HG02763 (cell line): ENCODE results near the gene SCUBE1.

Source experiments
- ATAC-seq: cut with Tn5 transposase; IDR thresholded peaks from one replicate; pipeline ENCODE4 v1.9.1; 2021; ENCODE audit warnings: mild to moderate bottlenecking, moderate library complexity; ENCODE audit not compliant: unreplicated experiment

SCUBE1 gene

GRCh38 chr22:43163241-43163795, 179.9 kb downstream of the SCUBE1 start:
- ATAC-seq: no peak

- ATAC-seq: no peak
Observed at GRCh38 chr22:43162412-43163150, 180.6 kb downstream of the SCUBE1 start.

GRCh38 chr22:43160497-43161126, 182.6 kb downstream of the SCUBE1 start:
- no peak for ATAC-seq

DNA sequence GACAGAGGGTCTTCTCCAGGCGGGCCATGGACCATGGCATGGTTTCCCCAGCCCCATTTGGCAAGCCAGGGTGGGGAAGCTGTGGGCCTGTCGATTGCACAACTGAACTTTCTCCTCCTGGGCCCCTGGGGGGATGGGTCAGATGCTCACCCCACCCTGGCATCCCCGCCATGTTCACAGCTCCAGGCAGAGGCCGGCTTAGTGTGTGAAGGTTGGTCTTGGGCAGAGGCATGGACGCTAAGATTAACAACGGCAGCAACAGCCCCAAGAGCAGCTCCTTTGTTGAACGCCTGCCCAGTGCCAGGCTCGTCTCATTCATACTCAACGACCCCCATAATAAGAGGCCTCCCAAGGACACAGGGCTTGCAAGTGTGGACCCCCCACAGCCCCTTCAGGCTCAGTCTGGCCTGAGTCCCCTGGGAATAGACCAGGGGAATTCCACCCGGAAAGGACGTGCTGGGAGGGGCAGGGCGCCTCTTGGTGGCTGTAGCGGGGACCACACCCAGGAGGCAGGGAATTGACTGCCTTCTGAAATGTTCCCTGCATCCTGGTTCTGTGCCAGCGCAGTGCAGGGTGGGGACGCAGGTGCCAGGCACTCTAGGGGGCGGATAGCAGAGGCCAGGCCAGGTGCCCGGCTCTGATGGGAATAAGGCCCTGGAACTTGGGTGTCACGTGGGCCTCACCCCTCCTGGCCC, 183.5 kb downstream of the SCUBE1 start:
- ATAC-seq: no peak

GRCh38 chr22:43158778-43159483, 184.2 kb downstream of the SCUBE1 start:
- no peak for ATAC-seq

GRCh38 chr22:43157874-43158546, 185.2 kb downstream of the SCUBE1 start:
- ATAC-seq: no peak

GRCh38 chr22:43156413-43156812, 186.8 kb downstream of the SCUBE1 start:
- no peak for ATAC-seq

- no peak for ATAC-seq
Observed at GRCh38 chr22:43155789-43156188, 187.4 kb downstream of the SCUBE1 start.

DNA sequence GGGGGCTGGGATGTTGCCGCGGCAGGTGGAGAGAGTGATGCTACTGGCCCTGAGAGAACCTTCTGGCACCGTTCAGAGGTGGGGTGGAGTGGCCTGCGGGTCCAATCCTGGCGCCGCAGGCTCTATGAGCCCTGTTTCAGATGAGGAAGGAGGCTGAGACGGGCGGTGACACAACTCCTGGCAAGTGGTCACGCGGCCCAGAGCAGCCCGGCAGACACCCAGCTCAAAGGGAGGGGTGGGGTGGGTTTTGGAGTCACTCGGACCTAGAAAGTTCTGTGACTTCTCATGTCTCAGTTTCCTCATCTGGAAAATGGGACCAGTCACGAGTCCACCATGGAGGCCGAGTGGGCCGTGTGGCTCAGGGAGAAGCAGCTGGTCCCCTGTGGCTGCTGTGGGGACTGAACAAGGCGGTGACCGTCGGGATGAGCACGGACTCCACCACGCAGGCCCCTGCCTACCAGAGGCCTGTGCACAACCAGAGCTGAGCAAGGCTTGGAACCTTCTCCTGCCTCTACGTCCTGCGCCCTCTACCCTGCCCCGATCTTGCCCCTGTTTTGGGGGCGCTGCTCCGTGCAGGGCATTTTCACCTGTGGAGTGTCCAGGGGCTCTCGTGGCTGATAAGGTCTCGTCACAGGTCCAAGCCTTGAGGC, 188.2 kb downstream of the SCUBE1 start:
- ATAC-seq: no peak

- ATAC-seq: no peak
Observed at GRCh38 chr22:43153899-43154298, 189.3 kb downstream of the SCUBE1 start.

GRCh38 chr22:43152357-43153071, 190.7 kb downstream of the SCUBE1 start:
- ATAC-seq: no peak

DNA sequence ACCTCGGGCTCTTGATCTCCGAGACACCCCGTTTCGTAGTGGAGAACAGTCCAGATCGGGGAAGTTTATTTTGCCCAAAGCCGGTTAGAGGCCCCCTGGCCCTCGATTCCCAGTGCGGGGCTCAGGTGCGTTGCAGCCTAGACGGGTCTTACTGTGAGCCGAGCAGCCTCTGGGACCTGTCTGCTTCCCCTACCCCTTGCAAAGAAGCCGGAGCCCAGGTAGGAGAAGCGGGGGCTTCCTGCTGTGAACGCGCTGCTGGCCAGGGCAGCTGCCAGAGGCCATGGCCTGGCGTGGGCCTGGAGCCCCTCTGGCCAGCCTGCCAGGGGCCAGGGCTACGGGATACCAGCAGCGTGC, 191.2 kb downstream of the SCUBE1 start:
- no peak for ATAC-seq

- no peak for ATAC-seq
Observed at GRCh38 chr22:43151251-43152002, 191.7 kb downstream of the SCUBE1 start, which contains the start of gene TSPO. TSPO (plus strand) TSS chr22:43151559; CDS start chr22:43159239, 7,680 bp downstream.

- ATAC-seq: no peak
Observed at GRCh38 chr22:43150731-43151206, 192.4 kb downstream of the SCUBE1 start.

DNA sequence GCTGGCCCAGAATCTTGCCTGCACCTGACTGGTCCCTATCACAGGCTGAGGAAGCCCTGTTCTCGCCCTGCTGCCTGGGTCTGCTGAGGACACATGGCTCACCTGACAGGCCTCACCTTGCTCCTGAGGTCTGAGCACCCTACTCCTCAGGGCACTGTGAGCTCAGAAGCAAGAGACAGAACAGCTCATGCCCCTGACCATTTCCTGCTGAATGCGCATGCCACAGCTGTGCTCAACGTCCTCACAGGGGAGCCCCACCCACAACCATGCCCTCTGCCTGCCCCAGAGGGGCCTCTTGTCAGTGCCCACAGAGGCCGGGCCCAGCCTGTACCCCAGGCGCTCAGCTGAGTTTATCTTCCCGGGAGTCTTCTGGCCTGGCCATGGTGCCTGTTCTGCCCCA, 194.6 kb downstream of the SCUBE1 start:
- ATAC-seq: no peak

GRCh38 chr22:43147821-43148220, 195.4 kb downstream of the SCUBE1 start:
- ATAC-seq: no peak
